Stimulated activated CD8-positive, alpha-beta memory T cell treated with anti-CD3 and anti-CD28 coated beads, Interleukin-2, amount 100 ng/mL, for 1 hour (primary cell): ENCODE data around the gene FAM3C.

Experiments
- DNase-seq, 2 donors: peaks; one replicate each; pipeline ENCODE4 v3.0.0-alpha.2; 2020; ENCODE audit warnings: low read depth in 2 of 2

Gene FAM3C

DNA sequence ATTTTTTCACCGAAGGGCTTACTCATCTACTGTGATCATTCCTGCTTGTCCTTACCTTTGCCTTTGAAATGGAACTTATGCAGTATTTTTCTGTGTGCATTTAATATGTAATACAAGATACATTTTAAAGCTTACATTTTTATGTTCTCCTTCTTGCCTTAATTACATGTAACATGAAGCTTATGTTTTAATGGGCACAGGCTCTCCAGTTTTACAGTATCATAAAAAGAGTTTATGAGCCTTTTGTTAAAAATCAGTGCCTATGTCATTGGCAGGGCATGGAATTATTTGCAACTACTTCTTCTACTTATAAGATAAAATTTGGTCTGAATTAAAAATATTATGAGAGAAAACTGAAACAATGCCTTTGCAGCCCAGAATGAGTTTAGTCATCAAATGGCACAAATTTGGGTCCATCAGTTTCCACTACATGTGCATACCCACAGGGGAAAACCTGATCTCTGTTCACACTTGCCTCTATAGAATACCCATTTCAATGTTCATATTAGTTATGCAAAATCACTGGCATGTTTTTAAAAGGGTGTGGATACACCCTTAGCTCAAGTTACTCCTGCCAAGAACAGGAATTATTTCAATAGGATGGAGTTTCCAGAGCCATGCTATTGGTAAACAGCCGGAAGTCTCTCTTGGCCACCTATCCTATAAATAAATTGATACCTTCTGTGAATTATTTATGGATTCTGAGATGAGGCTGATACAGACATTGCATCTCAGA lies 95.3 kb downstream of the FAM3C start:
- no peak for DNase-seq
